ENCODE data around the gene AAMP. TPM values are rescaled to one million over a fixed set of nuclear protein-coding genes. Genes with fewer than 3 reads are reported as not detected.
A peak's percentile ranks its signal among the peaks of the same experiment; 100 is the strongest.
"Not testable (repeated sequence)": the region's sequence is repeated elsewhere in the genome, so short reads cannot be mapped to it uniquely, and the experiment has no call there.

Gene AAMP
- total RNA-seq, 1 experiment from 2014 or later = 139 TPM

DNA sequence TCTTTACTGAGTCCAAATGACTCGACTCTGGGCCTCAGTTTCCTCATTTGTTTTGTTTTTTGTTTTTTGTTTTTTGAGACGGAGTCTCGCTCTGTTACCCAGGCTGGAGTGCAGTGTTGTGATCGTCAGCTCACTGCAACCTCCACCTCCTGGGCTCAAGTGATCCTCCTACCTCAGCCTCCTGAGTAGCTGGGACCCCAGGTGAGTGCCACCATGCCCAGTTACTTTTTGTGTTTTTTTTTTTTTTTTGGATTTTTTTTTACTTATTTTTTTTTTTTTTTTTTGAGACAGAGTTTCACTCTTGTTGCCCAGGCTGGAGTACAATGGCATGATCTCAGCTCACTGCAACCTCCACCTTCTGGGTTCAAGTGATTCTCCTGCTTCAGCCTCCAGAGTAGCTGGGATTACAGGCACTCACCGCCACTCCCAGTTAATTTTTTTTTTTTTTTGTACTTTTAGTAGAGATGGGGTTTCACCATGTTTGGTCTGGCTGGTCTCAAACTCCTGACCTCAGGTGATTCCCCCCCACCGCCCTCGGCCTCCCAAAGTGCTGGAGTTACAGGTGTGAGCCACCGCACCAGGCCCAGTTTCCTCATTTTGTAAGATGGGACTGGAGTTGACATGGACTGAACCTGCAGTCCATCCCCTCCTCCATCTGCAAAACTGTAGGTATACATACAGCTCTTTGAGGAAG lies 3.4 kb upstream of the AAMP start:
- DNase-seq; H3K4me3 ChIP-seq (ENCODE audit: insufficient read depth, low read depth, low read length); H3K27me3 ChIP-seq (ENCODE audit: control insufficient read depth, insufficient read depth, low read length): not testable (repeated sequence)
- H3K36me3 ChIP-seq (replicated peaks; ENCODE audit: control insufficient read depth, insufficient read depth, low read length) = peaks cover 26% of the 10 kb centered on the region

DNA sequence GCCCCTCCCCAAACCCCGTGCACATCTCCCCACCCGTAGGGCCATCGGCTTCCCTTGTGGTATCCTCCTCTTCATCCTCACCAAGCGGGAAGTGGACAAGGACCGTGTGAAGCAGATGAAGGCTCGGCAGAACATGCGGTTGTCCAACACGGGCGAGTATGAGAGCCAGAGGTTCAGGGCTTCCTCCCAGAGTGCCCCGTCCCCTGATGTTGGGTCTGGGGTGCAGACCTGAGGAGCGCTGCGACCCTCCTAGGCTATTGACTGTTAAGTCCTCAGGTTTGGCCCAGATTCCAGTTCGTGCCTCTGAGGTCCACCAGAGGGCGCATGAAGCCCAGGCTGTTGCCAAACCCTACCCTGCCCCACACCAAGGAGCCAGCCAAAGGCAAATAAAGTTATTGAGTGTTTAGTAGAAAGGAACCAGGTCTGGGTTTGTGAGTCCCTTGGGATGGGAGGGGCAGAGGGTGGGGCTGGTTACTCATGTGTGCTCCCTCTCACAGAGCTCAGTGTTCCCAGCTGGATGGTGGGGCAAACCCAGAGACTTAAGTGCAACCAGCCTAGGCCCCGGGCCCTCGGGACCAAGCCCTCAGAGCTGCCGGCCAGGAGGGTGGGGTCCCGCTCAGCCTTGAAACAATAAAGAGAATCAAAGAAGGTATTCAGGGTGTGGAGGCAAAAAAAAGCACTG lies 2.7 kb upstream of the AAMP start:
- DNase-seq = peak; percentile 91
- Histone ChIP-seq H3K27me3 (ENCODE audit: control insufficient read depth, insufficient read depth, low read length) (no peaks in the 10 kb centered on the region), H3K36me3 (replicated peaks; ENCODE audit: control insufficient read depth, insufficient read depth, low read length) (peaks cover 24% of the 10 kb centered on the region), H3K4me3 (ENCODE audit: insufficient read depth, low read depth, low read length) (no peak overlapping the region)

DNA sequence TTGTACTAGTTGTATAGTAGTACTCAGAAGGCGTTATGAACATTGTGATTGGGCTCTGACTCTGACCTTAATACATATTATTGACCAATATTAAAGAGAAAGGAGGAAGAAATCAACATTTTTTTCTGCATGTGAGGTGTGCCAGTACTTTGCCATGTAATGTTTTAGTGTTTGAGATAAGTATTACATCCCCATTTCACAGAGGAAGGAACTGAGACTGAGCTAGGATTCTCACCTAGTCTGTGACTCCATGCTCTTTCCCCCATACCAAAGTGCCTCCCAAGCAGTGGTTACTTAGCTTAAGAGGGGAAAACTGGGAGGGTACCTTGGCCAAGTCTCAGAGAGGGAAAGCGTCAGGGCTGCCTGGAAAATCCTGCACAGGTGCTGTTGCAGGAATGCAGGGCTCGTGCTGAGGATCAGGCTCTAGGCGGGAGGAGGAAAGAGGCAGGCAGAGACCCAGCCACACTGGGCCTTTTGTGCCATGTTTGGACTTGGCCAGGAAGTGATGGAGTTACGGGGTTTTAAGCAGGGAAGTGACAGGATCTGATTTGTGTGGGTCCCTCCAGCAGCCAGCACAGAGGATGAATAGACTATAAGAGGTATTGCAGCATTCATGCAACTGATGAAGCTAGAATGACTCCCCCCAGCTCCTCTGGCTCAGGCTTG lies 2.1 kb upstream of the AAMP start:
- no peaks in the 10 kb centered on the region for H3K27me3 ChIP-seq (ENCODE audit: control insufficient read depth, insufficient read depth, low read length)
- peaks cover 29% of the 10 kb centered on the region for H3K36me3 ChIP-seq (replicated peaks; ENCODE audit: control insufficient read depth, insufficient read depth, low read length)
- no peak overlapping the region for H3K4me3 ChIP-seq (ENCODE audit: insufficient read depth, low read depth, low read length)
- peak; percentile 28 for DNase-seq

DNA sequence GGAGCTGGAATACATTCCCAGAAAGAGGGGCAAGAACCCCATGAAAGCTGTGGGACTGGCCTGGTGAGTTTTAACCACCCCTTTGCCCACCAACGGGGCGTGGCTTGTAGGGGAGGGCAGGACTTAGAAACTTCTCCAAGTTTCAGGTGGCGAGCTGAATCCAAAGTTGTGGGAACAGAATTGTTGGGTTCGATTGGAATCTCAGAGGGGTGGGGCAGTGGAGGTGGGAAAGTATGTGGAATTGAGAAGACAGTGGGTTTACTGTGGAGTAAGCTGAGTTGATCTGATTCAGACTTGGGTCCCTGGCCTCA lies 1.5 kb upstream of the AAMP start:
- Histone ChIP-seq H3K4me3 (ENCODE audit: insufficient read depth, low read depth, low read length) (peak overlapping the region; percentile 65; the same call in 1 of the 2 replicates), H3K27me3 (ENCODE audit: control insufficient read depth, insufficient read depth, low read length) (no peaks in the 10 kb centered on the region), H3K36me3 (replicated peaks; ENCODE audit: control insufficient read depth, insufficient read depth, low read length) (peaks cover 28% of the 10 kb centered on the region)
- no peak for DNase-seq

DNA sequence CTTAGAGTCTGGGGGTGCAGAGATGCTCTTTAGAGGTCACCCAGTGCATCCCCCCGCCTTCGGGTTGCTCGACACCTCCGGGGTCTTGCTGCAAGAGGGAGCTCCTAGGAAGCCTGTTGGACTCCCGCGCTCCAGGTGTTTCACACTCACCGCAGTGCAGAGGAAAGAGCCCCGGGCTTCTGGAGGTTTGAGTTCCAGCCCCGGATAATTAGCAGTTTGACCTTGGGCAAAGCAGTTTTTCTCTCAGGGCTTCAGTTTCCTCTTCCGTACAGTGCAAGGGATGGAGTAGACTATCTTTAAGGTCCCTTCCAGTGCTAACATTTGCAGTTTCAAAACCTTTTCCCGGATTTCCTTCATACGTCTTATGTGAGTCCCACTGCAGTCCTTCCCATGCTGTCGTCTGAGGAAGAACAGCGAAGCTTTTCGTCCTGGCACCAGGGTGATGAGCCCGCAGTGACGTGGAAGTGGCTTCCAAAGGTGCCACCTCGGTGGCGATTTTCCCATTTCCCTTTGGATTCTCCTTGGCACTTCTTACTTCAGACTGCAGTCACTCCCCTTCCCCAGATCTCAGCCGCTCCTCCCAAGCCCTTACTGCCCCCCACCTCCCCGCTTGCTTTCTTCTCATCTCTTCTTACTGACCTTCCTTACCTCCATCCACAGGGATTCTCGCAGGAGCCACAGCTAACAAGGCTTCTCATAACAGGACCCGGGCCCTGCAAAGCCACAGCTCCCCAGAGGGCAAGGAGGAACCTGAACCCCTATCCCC lies 967 bp upstream of the AAMP start:
- Histone ChIP-seq H3K36me3 (replicated peaks; ENCODE audit: control insufficient read depth, insufficient read depth, low read length) (peaks cover 32% of the 10 kb centered on the region), H3K27me3 (ENCODE audit: control insufficient read depth, insufficient read depth, low read length) (no peaks in the 10 kb centered on the region), H3K4me3 (ENCODE audit: insufficient read depth, low read depth, low read length) (peak overlapping the region; percentile 65)
- peak; percentile 47 for DNase-seq

DNA sequence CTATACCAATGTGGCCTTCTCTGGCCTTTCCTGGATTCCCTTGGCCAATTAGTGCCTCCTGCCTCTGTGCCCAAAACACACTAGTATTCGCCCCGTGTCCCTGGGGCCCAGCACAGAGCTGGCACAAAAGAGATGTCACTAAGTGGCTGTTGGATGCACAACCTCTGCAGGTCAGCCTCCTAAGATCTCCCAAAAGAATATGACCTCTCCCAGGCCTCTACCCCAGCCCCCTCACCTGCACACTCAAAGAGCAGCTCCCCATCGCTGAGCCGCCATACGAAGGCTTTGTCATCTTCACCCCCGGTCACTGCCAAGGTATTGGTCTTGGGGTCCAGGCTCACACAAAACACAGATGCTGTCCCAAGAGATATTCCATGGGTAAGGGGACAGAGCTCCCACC lies 2.7 kb downstream of the AAMP start:
- DNase-seq = no peak
- Histone ChIP-seq H3K36me3 (replicated peaks; ENCODE audit: control insufficient read depth, insufficient read depth, low read length) (peaks cover 20% of the 10 kb centered on the region), H3K4me3 (ENCODE audit: insufficient read depth, low read depth, low read length) (no peak overlapping the region), H3K27me3 (ENCODE audit: control insufficient read depth, insufficient read depth, low read length) (no peaks in the 10 kb centered on the region)

DNA sequence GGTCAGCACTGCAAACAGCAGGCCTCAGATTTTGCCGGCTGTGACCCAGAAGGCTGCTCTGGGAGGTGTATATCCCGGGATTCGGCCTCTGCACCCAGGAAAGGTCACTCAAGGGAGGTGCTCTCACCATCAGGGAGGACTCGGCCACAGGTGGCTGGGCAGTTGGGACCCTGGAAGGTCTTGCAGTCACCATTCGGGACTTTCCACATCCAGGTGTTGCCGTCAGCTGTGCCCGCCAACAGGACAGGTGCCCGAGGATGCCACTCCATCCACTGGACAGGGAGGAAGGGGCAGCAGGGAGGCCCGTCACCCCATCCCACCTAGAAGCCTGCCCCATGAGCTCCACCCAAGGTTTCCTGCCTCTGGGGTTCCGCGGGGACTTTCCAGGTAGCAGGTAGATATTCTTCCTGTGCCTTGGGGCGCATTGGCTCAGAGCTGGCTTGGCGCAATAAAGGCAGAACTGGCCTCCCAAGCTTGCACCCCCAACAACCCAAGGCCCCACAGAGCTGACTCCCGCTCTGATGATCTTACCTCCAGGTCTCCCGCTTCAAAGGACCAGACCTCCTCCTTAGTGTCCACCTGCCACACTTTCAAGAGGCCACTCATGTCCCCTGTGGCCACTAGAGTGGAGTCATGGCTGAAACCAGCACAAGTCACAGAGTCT lies 3.5 kb downstream of the AAMP start:
- DNase-seq = peak; percentile 24
- H3K27me3 ChIP-seq (ENCODE audit: control insufficient read depth, insufficient read depth, low read length) = no peaks in the 10 kb centered on the region

DNA sequence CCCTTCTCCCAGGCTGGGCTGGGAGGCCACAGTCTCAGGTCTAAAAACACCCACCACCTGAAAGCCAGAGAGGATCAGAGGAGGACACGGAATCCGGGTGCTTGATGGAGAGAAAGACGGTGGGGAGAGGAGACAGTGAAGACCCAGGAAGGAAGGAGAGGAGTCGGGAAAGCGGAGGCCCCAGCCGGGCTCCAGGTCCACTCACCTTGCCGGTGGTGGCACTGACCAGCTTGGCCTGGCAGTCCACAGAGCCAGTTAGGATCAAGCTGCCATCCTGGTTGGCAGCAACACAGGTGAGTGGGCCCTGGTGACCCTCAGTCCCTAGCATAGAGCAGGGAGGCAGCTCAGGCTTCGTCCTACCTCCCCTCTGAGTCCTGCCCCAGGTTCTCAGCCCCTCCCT lies 4.3 kb downstream of the AAMP start:
- no peak for DNase-seq
- H3K4me3 ChIP-seq (ENCODE audit: insufficient read depth, low read depth, low read length) = no peak overlapping the region
- H3K27me3 ChIP-seq (ENCODE audit: control insufficient read depth, insufficient read depth, low read length) = no peaks in the 10 kb centered on the region
- H3K36me3 ChIP-seq (replicated peaks; ENCODE audit: control insufficient read depth, insufficient read depth, low read length) = peaks cover 20% of the 10 kb centered on the region

More for the DNA sequence above, 3.5 kb downstream of the AAMP start:
- peaks cover 20% of the 10 kb centered on the region for H3K36me3 ChIP-seq (replicated peaks; ENCODE audit: control insufficient read depth, insufficient read depth, low read length)
- H3K4me3 ChIP-seq (ENCODE audit: insufficient read depth, low read depth, low read length) = no peak overlapping the region

DNA sequence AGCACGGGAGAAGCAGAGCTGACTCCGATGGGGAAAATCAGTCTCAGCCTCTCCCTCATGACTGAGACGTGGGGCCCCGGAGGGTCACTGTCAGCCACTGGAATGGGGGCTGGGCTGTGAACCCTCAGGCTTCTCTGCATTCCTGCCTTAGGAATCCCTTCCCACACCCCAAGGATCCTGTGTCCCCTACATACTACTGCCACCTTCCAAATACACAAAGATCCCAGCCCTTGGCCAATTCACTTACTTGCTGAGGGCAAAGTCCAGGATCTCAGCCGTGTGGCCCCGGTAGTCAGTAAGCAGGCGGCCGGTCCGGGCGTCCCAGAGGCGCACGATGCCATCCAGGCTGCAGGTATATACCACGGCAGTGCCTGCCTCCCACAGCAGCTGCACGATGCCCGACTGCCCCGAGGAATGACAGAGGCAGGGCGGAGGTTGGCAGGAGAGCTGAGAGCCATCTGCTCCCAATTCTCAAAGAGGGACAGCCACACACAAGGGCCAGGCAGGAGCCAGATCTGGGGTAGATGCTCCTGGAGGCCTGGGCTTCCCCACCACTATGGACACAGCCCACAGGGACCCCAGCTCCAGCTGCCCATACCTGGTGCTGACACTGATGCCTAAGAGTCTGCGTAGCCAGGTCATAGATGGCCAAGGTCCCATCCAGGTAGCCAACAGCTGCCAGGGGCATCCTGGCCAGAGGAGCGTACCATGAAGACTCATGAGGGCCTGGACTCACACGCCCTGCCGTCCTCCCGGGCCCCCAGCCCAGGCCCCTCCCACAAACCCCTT lies 5.0 kb downstream of the AAMP start:
- DNase-seq = peak; percentile 28
- H3K4me3 ChIP-seq (ENCODE audit: insufficient read depth, low read depth, low read length) = no peak overlapping the region
- peaks cover 20% of the 10 kb centered on the region for H3K36me3 ChIP-seq (replicated peaks; ENCODE audit: control insufficient read depth, insufficient read depth, low read length)
- no peaks in the 10 kb centered on the region for H3K27me3 ChIP-seq (ENCODE audit: control insufficient read depth, insufficient read depth, low read length)

DNA sequence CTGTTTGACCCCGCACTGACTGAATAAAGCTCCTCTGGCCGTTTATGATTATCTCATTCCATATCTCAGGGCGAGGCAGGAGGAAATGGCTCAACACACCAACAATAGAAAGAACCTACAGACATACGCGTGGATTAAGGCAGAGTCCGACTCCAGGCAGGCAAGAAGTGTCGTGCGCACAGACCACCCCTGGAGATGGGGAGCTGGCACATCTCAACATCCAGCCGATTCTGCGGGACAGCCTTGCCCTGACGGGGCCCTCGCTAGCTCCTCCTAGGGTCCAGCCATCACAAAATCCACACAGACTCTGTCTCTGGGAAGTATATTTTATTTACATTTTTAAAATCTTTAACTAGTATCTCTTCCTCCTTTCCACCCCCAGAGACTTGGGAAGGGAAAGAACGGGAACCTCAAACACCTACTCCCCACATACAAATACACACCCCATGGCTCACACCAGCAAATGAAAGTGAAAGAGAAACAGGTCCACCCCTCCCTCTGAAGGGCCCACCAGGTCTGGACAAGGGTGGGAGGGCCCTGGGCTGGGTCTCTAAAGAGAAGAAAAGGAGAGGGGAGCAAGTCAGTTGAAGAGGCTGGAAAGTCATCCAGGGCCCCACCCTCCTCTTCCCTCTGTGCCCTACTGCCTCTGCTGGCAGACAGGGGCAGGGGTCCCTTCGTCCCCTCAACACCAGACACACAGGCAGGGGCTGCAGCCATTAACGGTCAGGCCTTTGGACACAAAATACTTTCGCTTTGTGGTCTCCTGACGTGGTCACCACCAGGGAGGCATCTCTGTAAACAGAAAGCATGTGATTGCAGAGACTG lies 5.9 kb downstream of the AAMP start:
- H3K36me3 ChIP-seq (replicated peaks; ENCODE audit: control insufficient read depth, insufficient read depth, low read length) = peaks cover 20% of the 10 kb centered on the region
- DNase-seq = peak; percentile 56
- H3K4me3 ChIP-seq (ENCODE audit: insufficient read depth, low read depth, low read length) = no peak overlapping the region
- no peaks in the 10 kb centered on the region for H3K27me3 ChIP-seq (ENCODE audit: control insufficient read depth, insufficient read depth, low read length)

DNA sequence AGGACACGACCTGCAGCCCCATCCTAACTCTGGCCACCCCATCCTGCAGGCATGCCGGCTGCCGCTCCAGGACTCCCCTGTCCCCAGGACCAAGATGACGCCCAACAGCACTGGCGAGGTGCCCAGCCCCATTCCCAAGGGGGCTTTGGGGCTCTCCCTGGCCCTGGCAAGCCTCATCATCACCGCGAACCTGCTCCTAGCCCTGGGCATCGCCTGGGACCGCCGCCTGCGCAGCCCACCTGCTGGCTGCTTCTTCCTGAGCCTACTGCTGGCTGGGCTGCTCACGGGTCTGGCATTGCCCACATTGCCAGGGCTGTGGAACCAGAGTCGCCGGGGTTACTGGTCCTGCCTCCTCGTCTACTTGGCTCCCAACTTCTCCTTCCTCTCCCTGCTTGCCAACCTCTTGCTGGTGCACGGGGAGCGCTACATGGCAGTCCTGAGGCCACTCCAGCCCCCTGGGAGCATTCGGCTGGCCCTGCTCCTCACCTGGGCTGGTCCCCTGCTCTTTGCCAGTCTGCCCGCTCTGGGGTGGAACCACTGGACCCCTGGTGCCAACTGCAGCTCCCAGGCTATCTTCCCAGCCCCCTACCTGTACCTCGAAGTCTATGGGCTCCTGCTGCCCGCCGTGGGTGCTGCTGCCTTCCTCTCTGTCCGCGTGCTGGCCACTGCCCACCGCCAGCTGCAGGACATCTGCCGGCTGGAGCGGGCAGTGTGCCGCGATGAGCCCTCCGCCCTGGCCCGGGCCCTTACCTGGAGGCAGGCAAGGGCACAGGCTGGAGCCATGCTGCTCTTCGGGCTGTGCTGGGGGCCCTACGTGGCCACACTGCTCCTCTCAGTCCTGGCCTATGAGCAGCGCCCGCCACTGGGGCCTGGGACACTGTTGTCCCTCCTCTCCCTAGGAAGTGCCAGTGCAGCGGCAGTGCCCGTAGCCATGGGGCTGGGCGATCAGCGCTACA lies 7.0 kb downstream of the AAMP start:
- no peak overlapping the region for H3K4me3 ChIP-seq (ENCODE audit: insufficient read depth, low read depth, low read length)
- H3K27me3 ChIP-seq (ENCODE audit: control insufficient read depth, insufficient read depth, low read length) = no peaks in the 10 kb centered on the region
- DNase-seq = peak; percentile 51
- H3K36me3 ChIP-seq (replicated peaks; ENCODE audit: control insufficient read depth, insufficient read depth, low read length) = peaks cover 20% of the 10 kb centered on the region

DNA sequence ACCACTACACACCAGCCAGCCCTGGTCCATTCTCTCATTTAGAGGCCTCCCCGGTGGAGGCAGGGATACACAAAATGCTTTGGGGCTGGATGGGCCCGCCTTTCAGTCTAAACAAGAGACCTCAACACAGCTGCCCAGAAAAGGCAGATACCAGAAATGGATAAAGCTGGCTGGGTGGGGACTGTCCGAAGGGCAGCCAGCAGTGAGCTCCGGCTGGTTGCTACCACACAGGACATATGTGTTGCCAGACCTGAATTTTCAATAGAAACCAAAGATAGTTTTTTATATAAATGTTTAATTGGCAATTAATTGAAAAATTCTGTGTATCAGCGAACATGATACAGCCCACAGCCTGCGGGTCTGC lies 7.7 kb downstream of the AAMP start:
- no peak overlapping the region for H3K4me3 ChIP-seq (ENCODE audit: insufficient read depth, low read depth, low read length)
- DNase-seq = no peak
- H3K36me3 ChIP-seq (replicated peaks; ENCODE audit: control insufficient read depth, insufficient read depth, low read length) = peaks cover 15% of the 10 kb centered on the region
- no peaks in the 10 kb centered on the region for H3K27me3 ChIP-seq (ENCODE audit: control insufficient read depth, insufficient read depth, low read length)

Data from H7 (cell line).